CD4-positive, alpha-beta memory T cell (primary cell): Measurements from ENCODE around the gene PCDHB6. TPM values are rescaled to one million over a fixed set of nuclear protein-coding genes. Genes with fewer than 3 reads are reported as not detected.

Source experiments
- polyA plus RNA-seq, 2 donors: library from polyadenylated mRNA; unstranded; fragments of 300-500 nt; fragmentation: Illumina TruSeq; gene quantifications; one replicate each; pipeline ENCODE4 v1.2.3, GENCODE V29; 2021
- total RNA-seq, 2 experiments: library from RNA; stranded (reverse); gene quantifications; one replicate each; pipeline ENCODE4 v1.2.3, GENCODE V29; 2021

PCDHB6 gene
- total and polyA plus RNA-seq, 4 experiments from 2014 or later, result not detected

Other genes with a start within 250 kb of the PCDHB6 start
Only the 30 nearest of the 32 such genes appear.
- gene PCDHAC1, start 223.8 kb upstream of the PCDHB6 start, total RNA-seq, result not detected
- not detected for gene PCDHAC1, start 223.8 kb upstream of the PCDHB6 start, polyA plus RNA-seq
- gene PCDHAC2, start 183.6 kb upstream of the PCDHB6 start, total RNA-seq, result not detected
- not detected for gene PCDHAC2, start 183.6 kb upstream of the PCDHB6 start, polyA plus RNA-seq
- gene PCDHB1, start 98.7 kb upstream of the PCDHB6 start, total RNA-seq, result not detected
- not detected for gene PCDHB1, start 98.7 kb upstream of the PCDHB6 start, polyA plus RNA-seq
- gene PCDHB2, start 55.4 kb upstream of the PCDHB6 start, total RNA-seq, result 1 to 10 TPM in 1 of 2 experiments, under 1 TPM in 1; 0.28 to 1.3 TPM
- under 1 TPM in 1 of 2 donors, not detected in 1; 0.08 TPM for gene PCDHB2, start 55.4 kb upstream of the PCDHB6 start, polyA plus RNA-seq
- gene PCDHB3, start 49.6 kb upstream of the PCDHB6 start, total RNA-seq, result not detected
- not detected for gene PCDHB3, start 49.6 kb upstream of the PCDHB6 start, polyA plus RNA-seq
- not detected for gene PCDHB4, start 28.2 kb upstream of the PCDHB6 start, total RNA-seq
- gene PCDHB4, start 28.2 kb upstream of the PCDHB6 start, polyA plus RNA-seq, result not detected
- under 1 TPM in 1 of 2 experiments, not detected in 1; 0.17 TPM for gene PCDHB5, start 14.9 kb upstream of the PCDHB6 start, total RNA-seq
- gene PCDHB5, start 14.9 kb upstream of the PCDHB6 start, polyA plus RNA-seq, result not detected
- gene PCDHB7, start 22.6 kb downstream of the PCDHB6 start, total RNA-seq, result not detected
- not detected for gene PCDHB7, start 22.6 kb downstream of the PCDHB6 start, polyA plus RNA-seq
- not detected for gene PCDHB8, start 27.7 kb downstream of the PCDHB6 start, total RNA-seq
- not detected for gene PCDHB8, start 27.7 kb downstream of the PCDHB6 start, polyA plus RNA-seq
- gene PCDHB16, start 32.3 kb downstream of the PCDHB6 start, total RNA-seq, result not detected
- gene PCDHB16, start 32.3 kb downstream of the PCDHB6 start, polyA plus RNA-seq, result not detected
- under 1 TPM; 0.44 TPM for gene PCDHB9, start 37.1 kb downstream of the PCDHB6 start, total RNA-seq
- under 1 TPM in 1 of 2 donors, not detected in 1; 0.62 TPM for gene PCDHB9, start 37.1 kb downstream of the PCDHB6 start, polyA plus RNA-seq
- gene PCDHB10, start 42.3 kb downstream of the PCDHB6 start, total RNA-seq, result under 1 TPM in 1 of 2 experiments, not detected in 1; 0.15 TPM
- gene PCDHB10, start 42.3 kb downstream of the PCDHB6 start, polyA plus RNA-seq, result not detected
- not detected for gene PCDHB11, start 49.6 kb downstream of the PCDHB6 start, total RNA-seq
- not detected for gene PCDHB11, start 49.6 kb downstream of the PCDHB6 start, polyA plus RNA-seq
- not detected for gene PCDHB12, start 58.7 kb downstream of the PCDHB6 start, total RNA-seq
- gene PCDHB12, start 58.7 kb downstream of the PCDHB6 start, polyA plus RNA-seq, result not detected
- gene PCDHB13, start 63.9 kb downstream of the PCDHB6 start, total RNA-seq, result under 1 TPM; 0.09 to 0.11 TPM
- gene PCDHB13, start 63.9 kb downstream of the PCDHB6 start, polyA plus RNA-seq, result not detected
- under 1 TPM; 0.14 to 0.15 TPM for gene PCDHB14, start 73.3 kb downstream of the PCDHB6 start, total RNA-seq
- not detected for gene PCDHB14, start 73.3 kb downstream of the PCDHB6 start, polyA plus RNA-seq
- gene PCDHB15, start 95.3 kb downstream of the PCDHB6 start, total RNA-seq, result under 1 TPM; 0.17 to 0.53 TPM
- not detected for gene PCDHB15, start 95.3 kb downstream of the PCDHB6 start, polyA plus RNA-seq
- gene SLC25A2, start 154.0 kb downstream of the PCDHB6 start, total RNA-seq, result under 1 TPM; 0.38 to 0.91 TPM
- not detected for gene SLC25A2, start 154.0 kb downstream of the PCDHB6 start, polyA plus RNA-seq
- 100 to 1,000 TPM; 109 to 119 TPM for gene TAF7, start 170.7 kb downstream of the PCDHB6 start, total RNA-seq
- 100 to 1,000 TPM; 165 to 216 TPM for gene TAF7, start 170.7 kb downstream of the PCDHB6 start, polyA plus RNA-seq
- under 1 TPM; 0.58 to 0.78 TPM for gene PCDHGA1, start 180.5 kb downstream of the PCDHB6 start, total RNA-seq
- gene PCDHGA1, start 180.5 kb downstream of the PCDHB6 start, polyA plus RNA-seq, result not detected
- under 1 TPM; 0.19 to 0.23 TPM for gene PCDHGA2, start 188.7 kb downstream of the PCDHB6 start, total RNA-seq
- not detected for gene PCDHGA2, start 188.7 kb downstream of the PCDHB6 start, polyA plus RNA-seq
- under 1 TPM; 0.17 to 0.26 TPM for gene PCDHGA3, start 193.8 kb downstream of the PCDHB6 start, total RNA-seq
- under 1 TPM in 1 of 2 donors, not detected in 1; 0.23 TPM for gene PCDHGA3, start 193.8 kb downstream of the PCDHB6 start, polyA plus RNA-seq
- gene PCDHGB1, start 200.0 kb downstream of the PCDHB6 start, total RNA-seq, result under 1 TPM; 0.17 to 0.26 TPM
- not detected for gene PCDHGB1, start 200.0 kb downstream of the PCDHB6 start, polyA plus RNA-seq
- gene PCDHGA4, start 205.0 kb downstream of the PCDHB6 start, total RNA-seq, result under 1 TPM in 1 of 2 experiments, not detected in 1; 0.47 TPM
- gene PCDHGA4, start 205.0 kb downstream of the PCDHB6 start, polyA plus RNA-seq, result not detected
- gene PCDHGB2, start 209.9 kb downstream of the PCDHB6 start, total RNA-seq, result under 1 TPM; 0.55 to 0.64 TPM
- not detected for gene PCDHGB2, start 209.9 kb downstream of the PCDHB6 start, polyA plus RNA-seq
- gene PCDHGA5, start 214.1 kb downstream of the PCDHB6 start, total RNA-seq, result under 1 TPM; 0.28 to 0.44 TPM
- gene PCDHGA5, start 214.1 kb downstream of the PCDHB6 start, polyA plus RNA-seq, result not detected
- gene PCDHGB3, start 220.2 kb downstream of the PCDHB6 start, total RNA-seq, result under 1 TPM; 0.50 to 0.76 TPM
- gene PCDHGB3, start 220.2 kb downstream of the PCDHB6 start, polyA plus RNA-seq, result not detected
- under 1 TPM; 0.50 to 0.76 TPM for gene PCDHGA6, start 223.8 kb downstream of the PCDHB6 start, total RNA-seq
- under 1 TPM in 1 of 2 donors, not detected in 1; 0.03 TPM for gene PCDHGA6, start 223.8 kb downstream of the PCDHB6 start, polyA plus RNA-seq
- gene PCDHGA7, start 232.7 kb downstream of the PCDHB6 start, total RNA-seq, result under 1 TPM; 0.26 to 0.44 TPM
- gene PCDHGA7, start 232.7 kb downstream of the PCDHB6 start, polyA plus RNA-seq, result not detected
- under 1 TPM; 0.19 to 0.23 TPM for gene PCDHGB4, start 237.6 kb downstream of the PCDHB6 start, total RNA-seq
- gene PCDHGB4, start 237.6 kb downstream of the PCDHB6 start, polyA plus RNA-seq, result under 1 TPM in 1 of 2 donors, not detected in 1; 0.13 TPM